MCF 10A (cell line): ENCODE results near the gene IFT25. TPM values are rescaled to one million over a fixed set of nuclear protein-coding genes. Genes with fewer than 3 reads are reported as not detected.

ENCODE experiments used
- BruUV-seq: library from RNA; stranded (reverse); fragments of 400-500 nt; replicated peaks from 2 replicates; lab custom pipeline; 2021; lab: Mats Ljungman, UMichigan
- CTCF ChIA-PET: fragments of 300-600 bp; sonication (Branson Sonifier 250); formaldehyde crosslinking; extraction: SDS; loops from one replicate; lab custom pipeline; 2021; ENCODE audit warnings: antibody characterized with exemption, inconsistent platforms; lab: Yijun Ruan, JAX
- POLR2A ChIA-PET: fragments of 300-600, 350-650 bp; sonication (Branson Sonifier 250); formaldehyde crosslinking; extraction: SDS; loops from one replicate; lab custom pipeline; 2020; ENCODE audit warnings: antibody characterized with exemption, inconsistent platforms; lab: Yijun Ruan, JAX
- DNase-seq: peaks from one replicate; pipeline ENCODE4 v3.0.0-alpha.2; 2018; ENCODE audit not compliant: unreplicated experiment
- H3K27ac Mint-ChIP-seq: one replicate; pipeline ENCODE4 v1.8.0; 2022; ENCODE audit warnings: mild to moderate bottlenecking, low read depth, mixed read lengths; ENCODE audit not compliant: unreplicated experiment
- H3K27me3 Mint-ChIP-seq: one replicate; pipeline ENCODE4 v1.8.0; 2022; ENCODE audit warnings: mixed read lengths; ENCODE audit not compliant: insufficient read depth, unreplicated experiment
- H3K36me3 Mint-ChIP-seq: one replicate; pipeline ENCODE4 v1.8.0; 2022; ENCODE audit warnings: mild to moderate bottlenecking, moderate library complexity, mixed read lengths; ENCODE audit not compliant: insufficient read depth, unreplicated experiment
- H3K4me1 Mint-ChIP-seq: one replicate; pipeline ENCODE4 v1.8.0; 2022; ENCODE audit warnings: mixed read lengths; ENCODE audit not compliant: insufficient read depth, unreplicated experiment
- H3K4me3 Mint-ChIP-seq: one replicate; pipeline ENCODE4 v1.8.0; 2022; ENCODE audit warnings: mild to moderate bottlenecking, moderate library complexity, mixed read lengths; ENCODE audit not compliant: unreplicated experiment
- H3K9me3 Mint-ChIP-seq: one replicate; pipeline ENCODE4 v1.8.0; 2022; ENCODE audit warnings: mixed read lengths; ENCODE audit not compliant: unreplicated experiment
- intact Hi-C: fragments of 100-400 bp; cut with micrococcal nuclease; formaldehyde crosslinking; loops from 2 replicates; pipeline ENCODE4 v1.14.1; 2022
- total RNA-seq: library from RNA; stranded (reverse); gene quantifications from 2 replicates; pipeline ENCODE4 v1.2.3, GENCODE V29; 2022
- TF ChIP-seq, protein P1 (sequence below): fragments of 200-600 bp; IDR thresholded peaks from one replicate; pipeline ENCODE4 v1.8.0; 2022; ENCODE audit warnings: antibody characterized with exemption, mild to moderate bottlenecking; ENCODE audit not compliant: unreplicated experiment

IFT25 gene
- total RNA-seq, 1 experiment from 2014 or later, result 22.3 TPM

DNA sequence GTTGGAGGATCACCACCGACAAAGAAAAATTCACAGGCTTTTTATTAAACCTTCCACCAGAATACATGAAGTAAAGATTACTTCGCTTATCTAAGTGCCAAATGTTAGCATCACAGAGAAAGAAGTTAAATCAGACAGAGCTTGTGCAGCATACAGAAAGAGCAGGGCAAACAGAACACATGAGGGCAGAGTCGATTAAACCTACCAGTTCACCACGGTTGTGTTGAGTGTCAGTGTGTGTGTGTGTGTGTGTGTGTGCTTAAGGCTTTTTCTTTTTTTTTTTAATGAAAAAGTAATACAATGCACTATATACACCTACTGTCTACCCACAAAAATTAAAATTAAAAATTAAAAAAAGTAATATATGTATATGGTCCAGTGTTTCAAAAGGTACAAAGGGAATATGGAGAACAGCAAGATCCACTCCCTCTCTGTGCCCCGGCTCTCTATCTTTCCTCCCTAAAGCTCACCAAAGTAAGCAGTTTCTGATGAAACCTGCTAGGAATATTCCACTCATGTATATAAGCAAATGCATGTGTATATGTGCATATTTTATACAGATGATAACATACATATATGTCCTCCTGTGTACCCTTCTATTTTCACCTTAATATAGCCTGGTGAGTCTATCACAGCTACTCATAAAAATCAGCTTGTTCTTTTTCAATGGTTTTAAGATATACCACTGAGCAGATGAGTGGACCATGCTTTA is 73.6 kb downstream of the IFT25 start:
- BruUV-seq, result no TSS peak
- H3K4me3 Mint-ChIP-seq, result no peak overlapping the region
- H3K27me3 Mint-ChIP-seq, result no peaks in the 10 kb centered on the region
- H3K9me3 Mint-ChIP-seq, result no peaks in the 10 kb centered on the region
- TF ChIP-seq, protein P1, sequence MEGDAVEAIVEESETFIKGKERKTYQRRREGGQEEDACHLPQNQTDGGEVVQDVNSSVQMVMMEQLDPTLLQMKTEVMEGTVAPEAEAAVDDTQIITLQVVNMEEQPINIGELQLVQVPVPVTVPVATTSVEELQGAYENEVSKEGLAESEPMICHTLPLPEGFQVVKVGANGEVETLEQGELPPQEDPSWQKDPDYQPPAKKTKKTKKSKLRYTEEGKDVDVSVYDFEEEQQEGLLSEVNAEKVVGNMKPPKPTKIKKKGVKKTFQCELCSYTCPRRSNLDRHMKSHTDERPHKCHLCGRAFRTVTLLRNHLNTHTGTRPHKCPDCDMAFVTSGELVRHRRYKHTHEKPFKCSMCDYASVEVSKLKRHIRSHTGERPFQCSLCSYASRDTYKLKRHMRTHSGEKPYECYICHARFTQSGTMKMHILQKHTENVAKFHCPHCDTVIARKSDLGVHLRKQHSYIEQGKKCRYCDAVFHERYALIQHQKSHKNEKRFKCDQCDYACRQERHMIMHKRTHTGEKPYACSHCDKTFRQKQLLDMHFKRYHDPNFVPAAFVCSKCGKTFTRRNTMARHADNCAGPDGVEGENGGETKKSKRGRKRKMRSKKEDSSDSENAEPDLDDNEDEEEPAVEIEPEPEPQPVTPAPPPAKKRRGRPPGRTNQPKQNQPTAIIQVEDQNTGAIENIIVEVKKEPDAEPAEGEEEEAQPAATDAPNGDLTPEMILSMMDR, result no peak
- ChIA-PET CTCF (interaction anchor here (0.6 to 6.3 kb wide), 5 partner anchors 11 to 384 kb away, joined by 3 to 48 read pairs (median 4); no protein-coding TSS in a partner anchor), POLR2A (interaction anchor here (0.7 to 1.4 kb wide), 3 partner anchors 73 to 974 kb away, joined by 3 to 4 read pairs (median 3); partner anchors contain the start of gene IFT25)
- no peak overlapping the region for H3K27ac Mint-ChIP-seq
- DNase-seq, result no peak
- H3K36me3 Mint-ChIP-seq, result peaks cover 54% of the 10 kb centered on the region
- no peaks in the 10 kb centered on the region for H3K4me1 Mint-ChIP-seq
- intact Hi-C loops, result no loop called here

Other genes starting within 250 kb of the IFT25 start
- gene GLIS1, start 206.5 kb downstream of the IFT25 start, total RNA-seq, result 0.93 and 1.4 TPM in 2 replicates
- 17.5 and 18.7 TPM in 2 replicates for gene NDC1, start 107.4 kb downstream of the IFT25 start, total RNA-seq
- gene YIPF1, start 55.9 kb downstream of the IFT25 start, total RNA-seq, result 15.8 and 20.1 TPM in 2 replicates
- not detected in 2 replicates for gene DIO1, start 51.5 kb downstream of the IFT25 start, total RNA-seq
- gene LRRC42, start 651 bp upstream of the IFT25 start, total RNA-seq, result 39.1 and 41.2 TPM in 2 replicates
- not detected in 2 replicates for gene LDLRAD1, start 72.5 kb upstream of the IFT25 start, total RNA-seq
- gene TMEM59, start 107.5 kb upstream of the IFT25 start, total RNA-seq, result 192 and 231 TPM in 2 replicates
- 3.6 and 6.0 TPM in 2 replicates for gene TCEANC2, start 107.9 kb upstream of the IFT25 start, total RNA-seq
- gene CDCP2, start 207.3 kb upstream of the IFT25 start, total RNA-seq, result not detected in 2 replicates